Measurements from ENCODE around the gene PLEK2.

Gene PLEK2

DNA sequence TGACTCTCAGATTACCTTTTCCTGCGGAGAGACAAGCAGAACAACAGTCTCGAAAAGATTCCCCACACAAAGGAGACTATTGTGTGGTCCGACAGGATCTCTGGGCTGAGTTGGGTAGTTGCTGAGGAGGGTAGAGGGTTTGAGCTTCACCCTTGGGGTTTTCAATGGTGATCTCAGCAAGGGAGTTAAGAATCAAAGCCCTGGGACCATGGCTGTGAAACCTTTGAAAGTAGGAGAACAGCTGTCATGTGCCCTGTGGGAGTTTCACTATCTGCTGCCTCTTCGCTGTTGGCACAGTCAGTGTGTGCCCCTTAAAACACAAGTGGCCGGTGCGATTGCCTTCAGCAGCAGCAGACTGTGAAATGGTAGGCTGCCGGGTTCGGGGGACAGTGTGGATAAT is 14.2 kb upstream of the PLEK2 start:
- no peaks in the 10 kb centered on the region for H3K36me3 ChIP-seq (ENCODE audit: low read depth)
- ATAC-seq (ENCODE audit: low read depth) (no peak), DNase-seq (ENCODE audit: low spot score) (no peak)
- H3K4me3 ChIP-seq (ENCODE audit: severe bottlenecking), result no peak overlapping the region
- H3K27me3 ChIP-seq (ENCODE audit: insufficient read depth, poor library complexity, severe bottlenecking), result no peaks in the 10 kb centered on the region
- H3K4me1 ChIP-seq (ENCODE audit: insufficient read depth, poor library complexity, severe bottlenecking), result no peaks in the 10 kb centered on the region
- no peak overlapping the region for H3K27ac ChIP-seq (ENCODE audit: poor library complexity, severe bottlenecking)
- no peaks in the 10 kb centered on the region for H3K9me3 ChIP-seq (ENCODE audit: severe bottlenecking)
- TF ChIP-seq, protein P1, sequence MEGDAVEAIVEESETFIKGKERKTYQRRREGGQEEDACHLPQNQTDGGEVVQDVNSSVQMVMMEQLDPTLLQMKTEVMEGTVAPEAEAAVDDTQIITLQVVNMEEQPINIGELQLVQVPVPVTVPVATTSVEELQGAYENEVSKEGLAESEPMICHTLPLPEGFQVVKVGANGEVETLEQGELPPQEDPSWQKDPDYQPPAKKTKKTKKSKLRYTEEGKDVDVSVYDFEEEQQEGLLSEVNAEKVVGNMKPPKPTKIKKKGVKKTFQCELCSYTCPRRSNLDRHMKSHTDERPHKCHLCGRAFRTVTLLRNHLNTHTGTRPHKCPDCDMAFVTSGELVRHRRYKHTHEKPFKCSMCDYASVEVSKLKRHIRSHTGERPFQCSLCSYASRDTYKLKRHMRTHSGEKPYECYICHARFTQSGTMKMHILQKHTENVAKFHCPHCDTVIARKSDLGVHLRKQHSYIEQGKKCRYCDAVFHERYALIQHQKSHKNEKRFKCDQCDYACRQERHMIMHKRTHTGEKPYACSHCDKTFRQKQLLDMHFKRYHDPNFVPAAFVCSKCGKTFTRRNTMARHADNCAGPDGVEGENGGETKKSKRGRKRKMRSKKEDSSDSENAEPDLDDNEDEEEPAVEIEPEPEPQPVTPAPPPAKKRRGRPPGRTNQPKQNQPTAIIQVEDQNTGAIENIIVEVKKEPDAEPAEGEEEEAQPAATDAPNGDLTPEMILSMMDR (IDR thresholded peaks at IDR 0.05; ENCODE audit: poor library complexity, severe bottlenecking), result no peak

DNA sequence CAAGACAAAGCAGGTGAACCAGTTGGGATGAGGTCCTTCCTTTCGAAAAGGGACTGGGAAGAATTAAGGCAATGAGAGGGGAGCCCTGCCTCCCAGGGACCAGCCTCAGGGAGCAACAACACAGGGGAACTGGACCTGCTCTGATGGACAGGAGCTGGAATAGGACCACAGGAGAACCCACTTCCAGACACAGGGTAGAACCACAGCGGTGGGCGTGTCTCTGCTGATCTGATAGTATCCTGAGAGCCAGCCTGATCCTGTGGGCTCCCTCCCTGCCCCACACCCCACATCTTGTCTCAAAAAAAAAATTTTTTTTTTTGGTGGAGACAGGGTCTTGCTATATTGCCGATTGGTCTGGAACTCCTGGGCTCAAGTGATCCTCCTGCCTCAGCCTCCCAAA is 13.6 kb upstream of the PLEK2 start:
- no peaks in the 10 kb centered on the region for H3K9me3 ChIP-seq (ENCODE audit: severe bottlenecking)
- H3K36me3 ChIP-seq (ENCODE audit: low read depth), result no peaks in the 10 kb centered on the region
- H3K4me1 ChIP-seq (ENCODE audit: insufficient read depth, poor library complexity, severe bottlenecking), result no peaks in the 10 kb centered on the region
- H3K27ac ChIP-seq (ENCODE audit: poor library complexity, severe bottlenecking), result no peak overlapping the region
- DNase-seq (ENCODE audit: low spot score), result no peak
- TF ChIP-seq, protein P1 (IDR thresholded peaks at IDR 0.05; ENCODE audit: poor library complexity, severe bottlenecking), result no peak
- H3K4me3 ChIP-seq (ENCODE audit: severe bottlenecking), result no peak overlapping the region
- no peaks in the 10 kb centered on the region for H3K27me3 ChIP-seq (ENCODE audit: insufficient read depth, poor library complexity, severe bottlenecking)
- no peak for ATAC-seq (ENCODE audit: low read depth)

DNA sequence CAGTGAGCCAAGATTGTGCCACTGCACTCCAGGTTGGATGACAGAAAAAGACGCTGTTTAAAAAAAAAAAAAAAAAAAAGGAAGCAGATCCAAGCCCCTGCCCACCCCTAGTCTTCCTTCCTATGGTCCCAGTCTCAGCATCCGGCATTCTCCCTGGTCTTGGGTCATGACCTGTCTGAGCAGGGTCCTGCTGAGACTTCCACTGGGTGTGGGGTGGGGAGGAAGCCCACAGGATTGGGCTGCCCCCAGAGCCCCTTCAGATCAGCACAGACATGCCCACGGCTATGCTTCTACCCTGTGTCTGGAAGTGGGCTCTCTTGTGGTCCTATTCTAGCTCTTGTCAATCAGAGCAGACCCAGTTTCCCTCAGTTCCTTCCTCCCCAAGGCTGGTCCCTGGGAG is 12.6 kb upstream of the PLEK2 start:
- H3K4me3 ChIP-seq (ENCODE audit: severe bottlenecking), result no peak overlapping the region
- H3K36me3 ChIP-seq (ENCODE audit: low read depth), result no peaks in the 10 kb centered on the region
- ATAC-seq (ENCODE audit: low read depth) (no peak), DNase-seq (ENCODE audit: low spot score) (no peak)
- no peak overlapping the region for H3K27ac ChIP-seq (ENCODE audit: poor library complexity, severe bottlenecking)
- H3K27me3 ChIP-seq (ENCODE audit: insufficient read depth, poor library complexity, severe bottlenecking), result no peaks in the 10 kb centered on the region
- TF ChIP-seq, protein P1 (IDR thresholded peaks at IDR 0.05; ENCODE audit: poor library complexity, severe bottlenecking), result no peak
- H3K4me1 ChIP-seq (ENCODE audit: insufficient read depth, poor library complexity, severe bottlenecking), result peaks cover 5% of the 10 kb centered on the region
- H3K9me3 ChIP-seq (ENCODE audit: severe bottlenecking), result no peaks in the 10 kb centered on the region

DNA sequence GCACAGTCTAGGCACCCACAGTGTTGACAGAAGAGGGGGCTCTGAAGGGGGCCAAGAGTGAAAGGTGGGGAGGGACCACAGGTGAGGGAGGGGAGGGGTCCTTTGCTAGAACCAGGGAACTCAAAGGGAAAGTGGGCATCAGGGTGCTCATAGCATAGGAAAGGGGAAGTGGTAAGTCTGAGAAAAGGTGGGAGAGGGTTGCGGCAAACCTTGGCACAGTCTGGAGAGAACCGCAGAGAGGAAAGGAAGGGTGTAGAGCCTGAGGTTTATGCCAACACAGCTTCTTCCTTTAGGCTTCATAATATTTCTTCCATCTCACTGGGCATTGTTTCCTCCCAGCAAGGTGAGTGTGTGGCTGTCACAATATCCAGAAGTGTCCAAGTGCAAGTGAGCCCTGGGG is 11.5 kb upstream of the PLEK2 start:
- H3K9me3 ChIP-seq (ENCODE audit: severe bottlenecking), result no peaks in the 10 kb centered on the region
- H3K27ac ChIP-seq (ENCODE audit: poor library complexity, severe bottlenecking), result no peak overlapping the region
- ATAC-seq (ENCODE audit: low read depth) (no peak), DNase-seq (ENCODE audit: low spot score) (no peak)
- no peaks in the 10 kb centered on the region for H3K36me3 ChIP-seq (ENCODE audit: low read depth)
- no peak overlapping the region for H3K4me3 ChIP-seq (ENCODE audit: severe bottlenecking)
- TF ChIP-seq, protein P1 (IDR thresholded peaks at IDR 0.05; ENCODE audit: poor library complexity, severe bottlenecking), result no peak
- no peaks in the 10 kb centered on the region for H3K27me3 ChIP-seq (ENCODE audit: insufficient read depth, poor library complexity, severe bottlenecking)
- peaks cover 16% of the 10 kb centered on the region for H3K4me1 ChIP-seq (ENCODE audit: insufficient read depth, poor library complexity, severe bottlenecking)

DNA sequence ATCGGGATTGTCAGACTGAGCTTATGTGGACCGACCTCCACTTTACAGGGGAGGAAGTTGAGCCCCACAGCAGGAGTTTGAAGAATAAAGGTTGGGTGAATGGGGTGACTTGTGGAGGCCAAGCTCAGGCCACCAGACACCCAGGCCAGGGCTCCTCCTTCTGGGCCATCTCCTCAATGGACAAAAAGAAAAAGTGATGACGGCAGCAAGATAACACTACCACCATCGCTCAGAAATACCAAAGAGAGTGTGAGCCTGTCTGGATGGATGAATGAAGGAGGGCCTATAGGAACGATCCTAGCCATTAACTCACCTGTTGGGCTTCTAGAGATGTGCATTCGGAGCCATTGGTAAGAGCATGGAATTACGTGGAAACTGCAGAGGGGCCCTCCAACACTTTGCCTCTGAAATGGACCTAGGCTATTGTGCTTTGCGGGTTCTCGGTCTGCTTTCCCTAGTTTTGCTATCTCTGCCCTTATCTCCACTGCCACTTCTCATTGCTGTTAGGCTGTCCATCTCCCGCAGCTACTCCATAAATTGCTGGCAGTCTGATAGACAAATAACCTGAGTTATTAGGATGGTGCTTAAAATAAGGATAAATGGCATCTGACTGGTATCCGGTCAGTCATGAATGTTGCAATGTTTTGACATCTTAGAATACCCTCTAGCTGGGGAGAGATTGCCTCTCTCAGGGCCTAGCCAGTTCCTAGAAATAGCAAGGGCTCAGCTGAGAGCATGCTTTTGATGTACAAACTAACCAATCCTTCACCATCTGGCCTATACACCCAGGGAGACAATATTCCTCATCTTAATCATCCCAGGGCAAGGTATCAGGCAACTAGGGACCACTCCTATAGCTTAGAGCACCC is 9.6 kb upstream of the PLEK2 start:
- Histone ChIP-seq H3K27ac (ENCODE audit: poor library complexity, severe bottlenecking) (no peak overlapping the region), H3K9me3 (ENCODE audit: severe bottlenecking) (no peaks in the 10 kb centered on the region), H3K36me3 (ENCODE audit: low read depth) (no peaks in the 10 kb centered on the region), H3K4me3 (ENCODE audit: severe bottlenecking) (no peak overlapping the region), H3K27me3 (ENCODE audit: insufficient read depth, poor library complexity, severe bottlenecking) (no peaks in the 10 kb centered on the region), H3K4me1 (ENCODE audit: insufficient read depth, poor library complexity, severe bottlenecking) (peaks cover 24% of the 10 kb centered on the region)
- TF ChIP-seq, protein P1 (IDR thresholded peaks at IDR 0.05; ENCODE audit: poor library complexity, severe bottlenecking), result no peak
- DNase-seq (ENCODE audit: low spot score) (no peak), ATAC-seq (ENCODE audit: low read depth) (no peak)

Data from RWPE2 (cell line).